ENCODE data around the gene ELP4.

DNA sequence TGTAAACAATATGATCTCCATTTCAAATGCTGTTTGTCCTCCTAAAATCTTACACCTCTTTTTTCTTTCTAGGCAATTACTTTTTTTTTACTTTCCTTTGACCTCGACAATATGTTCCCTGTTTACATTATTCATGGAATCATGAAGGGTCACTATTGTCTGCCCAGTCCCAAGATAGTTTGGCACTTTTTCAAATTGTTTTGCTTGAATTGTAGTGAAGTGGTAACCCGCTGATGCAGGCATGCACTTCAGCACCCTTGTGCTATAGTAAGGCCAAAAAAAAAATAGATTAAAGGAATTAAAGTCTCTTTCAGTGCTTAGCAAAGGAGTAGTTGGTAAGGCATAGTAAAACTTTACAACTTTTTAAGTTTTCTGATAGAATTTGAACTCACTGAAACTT is 210.7 kb downstream of the ELP4 start:
- TF ChIP-seq, protein P1, sequence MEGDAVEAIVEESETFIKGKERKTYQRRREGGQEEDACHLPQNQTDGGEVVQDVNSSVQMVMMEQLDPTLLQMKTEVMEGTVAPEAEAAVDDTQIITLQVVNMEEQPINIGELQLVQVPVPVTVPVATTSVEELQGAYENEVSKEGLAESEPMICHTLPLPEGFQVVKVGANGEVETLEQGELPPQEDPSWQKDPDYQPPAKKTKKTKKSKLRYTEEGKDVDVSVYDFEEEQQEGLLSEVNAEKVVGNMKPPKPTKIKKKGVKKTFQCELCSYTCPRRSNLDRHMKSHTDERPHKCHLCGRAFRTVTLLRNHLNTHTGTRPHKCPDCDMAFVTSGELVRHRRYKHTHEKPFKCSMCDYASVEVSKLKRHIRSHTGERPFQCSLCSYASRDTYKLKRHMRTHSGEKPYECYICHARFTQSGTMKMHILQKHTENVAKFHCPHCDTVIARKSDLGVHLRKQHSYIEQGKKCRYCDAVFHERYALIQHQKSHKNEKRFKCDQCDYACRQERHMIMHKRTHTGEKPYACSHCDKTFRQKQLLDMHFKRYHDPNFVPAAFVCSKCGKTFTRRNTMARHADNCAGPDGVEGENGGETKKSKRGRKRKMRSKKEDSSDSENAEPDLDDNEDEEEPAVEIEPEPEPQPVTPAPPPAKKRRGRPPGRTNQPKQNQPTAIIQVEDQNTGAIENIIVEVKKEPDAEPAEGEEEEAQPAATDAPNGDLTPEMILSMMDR (IDR thresholded peaks at IDR 0.05; ENCODE audit: poor library complexity), result no peak
- TF ChIP-seq EZH2 (IDR thresholded peaks at IDR 0.05; ENCODE audit: borderline replicate concordance) (no peak), EZH2phosphoT487 (IDR thresholded peaks at IDR 0.05; ENCODE audit: low read depth, severe bottlenecking, unreplicated experiment) (no peak)
